GM23248 (cell line): ENCODE measurements around the gene MTHFD1. TPM values are rescaled to one million over a fixed set of nuclear protein-coding genes. Genes with fewer than 3 reads are reported as not detected.

ENCODE experiments used
- DNase-seq: peaks from one replicate; pipeline ENCODE4 v3.0.0-alpha.2; 2015
- H2AFZ ChIP-seq: fragments of 200-600 bp; sonication (generic); 2 replicates; pipeline ENCODE4 v1.6.1; 2016; ENCODE audit warnings: antibody characterized with exemption
- H3F3A ChIP-seq: fragments of 200-600 bp; sonication (generic); 2 replicates; pipeline ENCODE4 v1.6.1; 2016; ENCODE audit warnings: mild to moderate bottlenecking, antibody characterized with exemption, mixed run types; ENCODE audit not compliant: insufficient read depth
- H3K27ac ChIP-seq: fragments of 200-600 bp; sonication (generic); 2 replicates; pipeline ENCODE4 v1.5.1; 2016; ENCODE audit warnings: mild to moderate bottlenecking
- H3K27me3 ChIP-seq: fragments of 200-600 bp; sonication (generic); replicated peaks from 2 replicates; pipeline ENCODE4 v1.6.1; 2016; ENCODE audit warnings: mild to moderate bottlenecking; ENCODE audit not compliant: insufficient read depth
- H3K36me3 ChIP-seq: fragments of 200-600 bp; sonication (generic); 2 replicates; pipeline ENCODE4 v1.6.1; 2016; ENCODE audit warnings: low read depth, mild to moderate bottlenecking
- H3K4me1 ChIP-seq: fragments of 200-600 bp; sonication (generic); 2 replicates; pipeline ENCODE4 v1.6.1; 2016; ENCODE audit warnings: mild to moderate bottlenecking; ENCODE audit not compliant: insufficient read depth
- H3K4me2 ChIP-seq: fragments of 200-600 bp; sonication (generic); one replicate; pipeline ENCODE4 v1.6.1; 2016; ENCODE audit warnings: mild to moderate bottlenecking; ENCODE audit not compliant: unreplicated experiment
- H3K4me3 ChIP-seq: fragments of 200-600 bp; sonication (generic); 2 replicates; pipeline ENCODE4 v1.5.1; 2016; ENCODE audit warnings: mild to moderate bottlenecking
- H3K79me2 ChIP-seq: fragments of 200-600 bp; sonication (generic); 2 replicates; pipeline ENCODE4 v1.6.1; 2016; ENCODE audit warnings: mild to moderate bottlenecking; ENCODE audit not compliant: insufficient read depth
- H3K9ac ChIP-seq: fragments of 200-600 bp; sonication (generic); 2 replicates; pipeline ENCODE4 v1.6.1; 2016; ENCODE audit warnings: mild to moderate bottlenecking
- H3K9me2 ChIP-seq: fragments of 200-600 bp; sonication (generic); 2 replicates; pipeline ENCODE4 v1.6.1; 2016; ENCODE audit warnings: mixed run types, mild to moderate bottlenecking, moderate library complexity; ENCODE audit not compliant: insufficient read depth
- H3K9me3 ChIP-seq: fragments of 200-600 bp; sonication (generic); one replicate; pipeline ENCODE4 v1.6.1; 2017; ENCODE audit warnings: low read depth
- H4K20me1 ChIP-seq: fragments of 200-600 bp; sonication (generic); 2 replicates; pipeline ENCODE4 v1.6.0; 2016; ENCODE audit not compliant: insufficient read depth
- EZH2 ChIP-seq: fragments of 200-600 bp; sonication (generic); IDR thresholded peaks from 2 replicates; pipeline ENCODE4 v1.6.1; 2018; ENCODE audit warnings: antibody characterized with exemption, mild to moderate bottlenecking; ENCODE audit not compliant: insufficient read depth, poor library complexity, severe bottlenecking
- EZH2phosphoT487 ChIP-seq: fragments of 200-600 bp; sonication (generic); IDR thresholded peaks from 2 replicates; pipeline ENCODE4 v1.6.1; 2018; ENCODE audit warnings: antibody characterized with exemption, moderate library complexity, mild to moderate bottlenecking, low read depth; ENCODE audit not compliant: insufficient read depth
- WGBS, 2 experiments: methylation state at CpG; one replicate each; pipeline ENCODE4 v1.1.6; 2015 to 2017; ENCODE audit warnings: low lambda C conversion rate in 2 of 2, low coverage in 1 of 2; ENCODE audit errors: missing lambda C conversion rate in 2 of 2; 5-methylcytosine and 5-hydroxymethylcytosine counted together
- in situ Hi-C: fragments of 300-500 bp; cut with MboI; formaldehyde crosslinking; loops from 2 replicates; pipeline ENCODE4 v1.15.0; 2020
- polyA plus RNA-seq: library from polyadenylated mRNA; unstranded; fragments of >200 nt; fragmentation: Nextera tagmentation; extraction: Ambion mirVana; gene quantifications from 2 replicates; pipeline ENCODE4 v1.2.1, GENCODE V29; 2016
- total RNA-seq: library from RNA; depleted of rRNA; stranded (reverse); fragments of >200 nt; shearing (Covaris generic); gene quantifications from 2 replicates; pipeline ENCODE4 v1.2.3, GENCODE V29; 2014

Gene MTHFD1
- total and polyA plus RNA-seq, 2 experiments from 2014 or later, result 24.1 to 45.6 TPM

GRCh38 chr14:64454671-64455070 is 66.5 kb downstream of the MTHFD1 start:
- Histone ChIP-seq H3K9ac (no peak overlapping the region), H3K36me3 (no peaks in the 10 kb centered on the region; the same call in 1 of the 2 replicates)
- TF ChIP-seq EZH2phosphoT487 (no peak), EZH2 (no peak)

DNA sequence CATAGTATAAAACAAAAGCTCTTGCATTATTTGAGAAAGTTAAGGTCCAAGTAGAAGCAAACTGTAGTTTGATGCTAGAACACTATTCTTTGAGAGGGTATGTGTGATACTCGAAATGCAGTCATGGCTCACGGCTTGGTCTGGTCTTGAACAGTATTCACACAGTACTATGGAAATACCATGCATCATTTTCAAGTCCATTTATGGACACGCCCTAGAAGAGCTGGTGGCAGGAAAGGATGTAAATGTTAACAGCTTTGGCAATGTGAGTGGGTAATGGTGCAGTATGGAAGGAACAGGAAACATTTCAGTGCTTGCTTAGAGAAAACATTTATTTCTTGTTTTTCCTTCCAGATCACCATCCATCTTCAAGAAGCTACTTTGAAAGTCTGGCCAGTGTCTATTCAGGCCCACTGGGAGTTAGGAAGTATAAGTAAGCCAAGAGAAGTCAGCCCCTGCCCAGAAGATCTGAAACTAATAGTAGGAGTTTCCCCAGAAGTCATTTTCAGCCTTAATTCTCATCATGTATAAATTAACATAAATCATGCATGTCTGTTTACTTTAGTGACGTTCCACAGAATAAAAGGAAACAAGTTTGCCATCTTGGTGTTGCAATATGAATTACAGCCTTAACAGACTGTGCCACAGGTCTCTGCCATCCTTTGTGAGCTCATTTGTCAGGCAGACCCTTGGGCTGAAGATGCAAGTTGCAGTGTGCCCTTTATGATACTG is 71.4 kb downstream of the MTHFD1 start:
- Histone ChIP-seq H3K4me3 (no peak overlapping the region), H4K20me1 (no peaks in the 10 kb centered on the region), H3K79me2 (no peaks in the 10 kb centered on the region), H3K36me3 (no peaks in the 10 kb centered on the region), H3K4me2 (no peak overlapping the region), H3K27me3 (no peaks in the 10 kb centered on the region), H3K4me1 (no peaks in the 10 kb centered on the region), H3K9me2 (no peaks in the 10 kb centered on the region), H3F3A (0 out of 2 replicates have a peak, but pooled peaks cover 3% of the 10 kb centered on the region), H2AFZ (no peak overlapping the region), H3K9ac (no peak overlapping the region), H3K9me3 (no peaks in the 10 kb centered on the region), H3K27ac (no peak overlapping the region)
- in situ Hi-C loops, result no loop called here
- no peak for TF ChIP-seq EZH2
- no peak for TF ChIP-seq EZH2phosphoT487
- DNase-seq, result no peak
- WGBS, 2 experiments, result 83 to 88% methylated on average over 4 of the region's 4 CpGs

More at GRCh38 chr14:64454671-64455070, 66.5 kb downstream of the MTHFD1 start:
- Histone ChIP-seq H3K9me3 (no peaks in the 10 kb centered on the region), H4K20me1 (no peaks in the 10 kb centered on the region), H3K79me2 (no peaks in the 10 kb centered on the region), H2AFZ (no peak overlapping the region), H3F3A (no peaks in the 10 kb centered on the region), H3K4me3 (no peak overlapping the region), H3K27me3 (no peaks in the 10 kb centered on the region), H3K9me2 (no peaks in the 10 kb centered on the region), H3K4me2 (no peak overlapping the region), H3K27ac (no peak overlapping the region), H3K4me1 (no peaks in the 10 kb centered on the region)
- in situ Hi-C loops, result no loop called here
- DNase-seq, result no peak
- WGBS, 2 experiments, result 91 to 94% methylated on average over 10 of the region's 10 CpGs

- no peaks in the 10 kb centered on the region for H3K79me2 ChIP-seq
- no peaks in the 10 kb centered on the region for H3K27me3 ChIP-seq
- H2AFZ ChIP-seq, result no peak overlapping the region
- 98 to 100% methylated on average over 3 of the region's 3 CpGs for WGBS, 2 experiments
- no peaks in the 10 kb centered on the region for H3K9me3 ChIP-seq
- no peak for DNase-seq
- H3K4me2 ChIP-seq, result no peak overlapping the region
- H3K4me3 ChIP-seq, result no peak overlapping the region
- H3K36me3 ChIP-seq, result no peaks in the 10 kb centered on the region
- H3K9me2 ChIP-seq, result no peaks in the 10 kb centered on the region
- peaks cover 7% of the 10 kb centered on the region; the same call in 1 of the 2 replicates for H3F3A ChIP-seq
- H3K27ac ChIP-seq, result no peak overlapping the region
- no peaks in the 10 kb centered on the region for H3K4me1 ChIP-seq
- no peak overlapping the region for H3K9ac ChIP-seq
- in situ Hi-C loops, result no loop called here
- TF ChIP-seq EZH2phosphoT487 (no peak), EZH2 (no peak)
- H4K20me1 ChIP-seq, result no peaks in the 10 kb centered on the region
Observed at GRCh38 chr14:64461221-64461620, 73.1 kb downstream of the MTHFD1 start.

DNA sequence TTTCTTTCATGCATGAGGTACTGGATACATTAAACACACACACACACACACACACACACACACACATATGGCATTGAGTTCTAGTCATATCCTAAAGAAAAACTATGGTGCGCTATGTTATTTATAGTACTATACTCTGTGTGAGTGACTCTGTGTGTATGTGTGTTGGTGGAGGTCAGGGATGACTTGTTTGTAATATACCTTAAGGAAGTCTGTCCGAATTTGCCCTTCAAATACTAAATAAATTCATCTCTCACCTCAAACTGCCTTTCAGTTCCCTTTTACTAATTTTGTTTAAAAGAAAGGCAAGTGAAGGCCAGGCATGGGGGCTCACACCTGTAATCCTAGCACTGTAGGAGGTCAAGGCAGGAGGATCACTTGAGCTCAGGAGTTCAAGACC is 75.0 kb downstream of the MTHFD1 start:
- 98 to 99% methylated on average over 2 of the region's 2 CpGs for WGBS, 2 experiments
- H3K9ac ChIP-seq, result no peak overlapping the region
- H2AFZ ChIP-seq, result no peak overlapping the region
- no peaks in the 10 kb centered on the region for H3K9me3 ChIP-seq
- H3K36me3 ChIP-seq, result no peaks in the 10 kb centered on the region
- in situ Hi-C loops, result no loop called here
- H3K27ac ChIP-seq, result no peak overlapping the region
- H3K9me2 ChIP-seq, result no peaks in the 10 kb centered on the region
- no peaks in the 10 kb centered on the region for H3K79me2 ChIP-seq
- H4K20me1 ChIP-seq, result no peaks in the 10 kb centered on the region
- TF ChIP-seq EZH2phosphoT487, result no peak
- TF ChIP-seq EZH2, result no peak
- H3K4me1 ChIP-seq, result no peaks in the 10 kb centered on the region
- DNase-seq, result no peak
- no peaks in the 10 kb centered on the region for H3K27me3 ChIP-seq
- no peak overlapping the region for H3K4me3 ChIP-seq
- H3F3A ChIP-seq, result peaks cover 20% of the 10 kb centered on the region; the same call in 1 of the 2 replicates
- no peak overlapping the region for H3K4me2 ChIP-seq
